Endothelial cell of umbilical vein (primary cell): ENCODE data around the gene GPRC5D. TPM values are rescaled to one million over a fixed set of nuclear protein-coding genes. Genes with fewer than 3 reads are reported as not detected.

Experiments used
- BruUV-seq: library from RNA; stranded (reverse); fragments of 400-500 nt; replicated peaks from 2 replicates; lab custom pipeline; 2021; lab: Mats Ljungman, UMichigan
- CTCF ChIA-PET: fragments of 300-600, 350-600 bp; sonication (Branson Sonifier 250); formaldehyde crosslinking; loops from one replicate; lab custom pipeline; 2021; ENCODE audit warnings: antibody characterized with exemption, inconsistent platforms; lab: Charles Lee
- POLR2A ChIA-PET: fragments of 300-600, 350-600 bp; sonication (Branson Sonifier 250); formaldehyde crosslinking; loops from one replicate; lab custom pipeline; 2021; ENCODE audit warnings: antibody characterized with exemption, inconsistent platforms; lab: Charles Lee
- DNase-seq: peaks from one replicate; pipeline ENCODE4 v3.0.0-alpha.2; 2011; ENCODE audit warnings: low read depth, low spot score
- FAIRE-seq: peaks from 2 replicates; lab custom pipeline; 2011; peaks lifted over from hg19 to GRCh38; lab: Jason Lieb, UNC
- H2AFZ ChIP-seq: 2 replicates; pipeline ENCODE4 v1.6.0; 2012; ENCODE audit warnings: low read depth, low read length, control low read depth, inconsistent platforms
- H3K27ac ChIP-seq: 2 replicates; pipeline ENCODE4 v1.5.1; 2011; ENCODE audit warnings: low read depth, mild to moderate bottlenecking, control low read depth, low read length, moderate library complexity; ENCODE audit not compliant: insufficient read depth
- H3K27me3 ChIP-seq, 2 experiments: 2 replicates each; pipeline versions ENCODE4 v1.6.0 to v1.6.1; 2011; ENCODE audit warnings: low read length in 2 of 2, mixed read lengths in 1 of 2; ENCODE audit not compliant: control insufficient read depth in 2 of 2, insufficient read depth in 2 of 2
- H3K36me3 ChIP-seq, 2 experiments: 2 replicates in 1 of 2; 3 replicates in 1 of 2; pipeline ENCODE4 v1.5.1; 2011; ENCODE audit warnings: low read length in 2 of 2, mild to moderate bottlenecking in 1 of 2, moderate library complexity in 1 of 2; ENCODE audit not compliant: control insufficient read depth in 2 of 2, insufficient read depth in 2 of 2; ENCODE audit errors: extremely low read depth in 1 of 2
- H3K4me1 ChIP-seq: 3 replicates; pipeline ENCODE4 v1.5.1; 2011; ENCODE audit warnings: mild to moderate bottlenecking, low read length; ENCODE audit not compliant: control insufficient read depth, insufficient read depth; ENCODE audit errors: extremely low read depth
- H3K4me2 ChIP-seq: 2 replicates; pipeline ENCODE4 v1.6.1; 2011; ENCODE audit warnings: low read length, control low read depth, mixed read lengths; ENCODE audit not compliant: insufficient read depth
- H3K4me3 ChIP-seq, 3 experiments: fragments of 200-600 bp in 1 of 3; sonication (generic), shearing (Covaris generic) in 1 of 3; replicated peaks in 1 of 3; 2 replicates each; pipeline ENCODE4 v1.5.1; 2011 to 2016; ENCODE audit warnings: control low read depth in 3 of 3, low read length in 3 of 3, mild to moderate bottlenecking in 2 of 3, inconsistent platforms in 1 of 3, low read depth in 1 of 3, moderate library complexity in 1 of 3; ENCODE audit not compliant: insufficient read depth in 1 of 3
- H3K79me2 ChIP-seq: 2 replicates; pipeline ENCODE4 v1.6.0; 2012; ENCODE audit warnings: low read length, inconsistent platforms; ENCODE audit not compliant: control insufficient read depth, insufficient read depth
- H3K9ac ChIP-seq: replicated peaks from 2 replicates; pipeline ENCODE3; 2011; ENCODE audit warnings: low read length, control low read depth; ENCODE audit not compliant: insufficient read depth; ENCODE audit errors: extremely low read depth
- H3K9me1 ChIP-seq: replicated peaks from 3 replicates; pipeline ENCODE4 v1.6.0; 2011; ENCODE audit warnings: mild to moderate bottlenecking, low read length; ENCODE audit not compliant: control insufficient read depth, insufficient read depth; ENCODE audit errors: extremely low read depth
- H3K9me3 ChIP-seq: replicated peaks from 2 replicates; pipeline ENCODE4 v1.5.1; 2012; ENCODE audit warnings: low read length, inconsistent platforms; ENCODE audit not compliant: control insufficient read depth, insufficient read depth
- H4K20me1 ChIP-seq: replicated peaks from 2 replicates; pipeline ENCODE3; 2011; ENCODE audit warnings: mild to moderate bottlenecking, low read length; ENCODE audit not compliant: control insufficient read depth, insufficient read depth; ENCODE audit errors: extremely low read depth
- EZH2 ChIP-seq: IDR thresholded peaks from 2 replicates; pipeline ENCODE4 v1.6.1; 2012; ENCODE audit warnings: borderline replicate concordance, low read depth, mild to moderate bottlenecking, moderate library complexity, low read length, inconsistent platforms; ENCODE audit not compliant: severe bottlenecking
- FOS ChIP-seq: IDR thresholded peaks from 2 replicates; pipeline ENCODE4 v1.6.1; 2011; ENCODE audit warnings: mild to moderate bottlenecking, low read length, moderate library complexity, borderline replicate concordance; ENCODE audit not compliant: insufficient read depth
- GATA2 ChIP-seq: IDR thresholded peaks from 2 replicates; pipeline ENCODE4 v1.7.0; 2011; ENCODE audit warnings: low read depth, mild to moderate bottlenecking, moderate library complexity, mixed read lengths, low read length; ENCODE audit not compliant: insufficient read length, insufficient read depth
- JUN ChIP-seq: IDR thresholded peaks from 2 replicates; pipeline ENCODE4 v1.6.1; 2011; ENCODE audit warnings: borderline replicate concordance, low read depth; ENCODE audit not compliant: insufficient read length, insufficient read depth
- MYC ChIP-seq: IDR thresholded peaks from one replicate; pipeline ENCODE4 v1.6.1; 2011; ENCODE audit warnings: mild to moderate bottlenecking, low read depth, low read length
- POLR2A ChIP-seq: IDR thresholded peaks from 2 replicates; pipeline ENCODE4 v1.6.1; 2012; ENCODE audit warnings: low read depth, mild to moderate bottlenecking, control low read depth, low read length
- POLR2AphosphoS5 ChIP-seq: IDR thresholded peaks from 2 replicates; pipeline ENCODE4 v1.6.1; 2012; ENCODE audit warnings: low read depth, mild to moderate bottlenecking, control low read depth, low read length, moderate library complexity; ENCODE audit not compliant: insufficient read depth
- dilution Hi-C: fragments of 300-500 bp; cut with MboI; formaldehyde crosslinking; loops from one replicate; pipeline ENCODE4 v1.15.0; 2019; ENCODE audit warnings: low sequenced_read_pairs; ENCODE audit not compliant: extremely low pct_ligation_motif_present
- intact Hi-C: fragments of 100-400 bp; cut with micrococcal nuclease; formaldehyde crosslinking; loops from one replicate; pipeline ENCODE4 v1.10.0; 2022
- polyA plus RNA-seq, 4 experiments: library from polyadenylated mRNA; depleted of rRNA in 3 of 4; stranded (reverse) in 3 of 4; unstranded in 1 of 4; fragments of >200 nt; gene quantifications; 2 replicates each; pipeline versions ENCODE4 v1.2.1 to v1.2.3, GENCODE V29; 2011 to 2012; ENCODE audit warnings: missing spikeins in 1 of 4
- total RNA-seq: library from RNA; stranded (reverse); gene quantifications from 2 replicates; pipeline ENCODE4 v1.2.3, GENCODE V29; 2021
- TF ChIP-seq, protein P1 (sequence below), 2 donors: IDR thresholded peaks; 1 replicate in 1 of 2; 2 replicates in 1 of 2; pipeline ENCODE4 v1.5.1; 2011; ENCODE audit warnings: low read length in 2 of 2, mild to moderate bottlenecking in 2 of 2, moderate library complexity in 2 of 2, control low read depth in 1 of 2, inconsistent platforms in 1 of 2, low read depth in 1 of 2; ENCODE audit not compliant: insufficient read depth in 1 of 2; ENCODE audit errors: extremely low read depth in 1 of 2

Gene GPRC5D
- total and polyA plus RNA-seq, 2 donors (not counting 3 experiments of a cell fraction or from before 2014, with no cell fraction given), result not detected

DNA sequence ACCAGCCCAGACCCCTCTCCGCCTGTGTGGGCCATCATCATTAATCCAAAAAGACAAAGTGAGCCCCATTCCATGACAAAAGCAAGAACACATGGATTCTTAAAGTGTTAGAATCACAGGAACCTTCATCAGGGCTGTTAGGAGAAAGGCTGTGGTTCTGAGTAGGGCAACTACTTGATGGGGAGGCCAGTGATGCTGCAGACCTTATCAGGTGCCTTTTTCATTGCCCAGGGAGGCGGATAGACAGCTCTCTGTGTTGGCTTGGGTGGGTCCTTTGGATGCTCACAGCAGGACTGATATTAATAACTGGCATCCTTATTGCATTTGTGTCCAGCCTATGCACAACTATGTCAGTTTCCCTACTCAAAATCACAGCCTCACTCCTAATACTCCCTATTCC lies 45.8 kb upstream of the GPRC5D start:
- no peak overlapping the region for H2AFZ ChIP-seq
- ChIA-PET CTCF (interaction anchor here (1.2 to 5.3 kb wide), 7 partner anchors 11 to 214 kb away, joined by 3 to 23 read pairs (median 4); no protein-coding TSS in a partner anchor), POLR2A (no interaction called here)
- H4K20me1 ChIP-seq, result no peaks in the 10 kb centered on the region
- no peaks in the 10 kb centered on the region for H3K27me3 ChIP-seq
- dilution Hi-C loops (no loop called here), intact Hi-C loops (no loop called here)
- no peaks in the 10 kb centered on the region for H3K9me1 ChIP-seq
- H3K4me1 ChIP-seq, result peaks cover 22% of the 10 kb centered on the region
- DNase-seq, result no peak
- no peaks in the 10 kb centered on the region for H3K9me3 ChIP-seq
- no peak overlapping the region for H3K4me2 ChIP-seq
- H3K9ac ChIP-seq, result no peak overlapping the region
- H3K79me2 ChIP-seq, result peaks cover 8% of the 10 kb centered on the region
- no peak overlapping the region for H3K4me3 ChIP-seq
- no peak for FAIRE-seq
- no peaks in the 10 kb centered on the region for H3K36me3 ChIP-seq
- TF ChIP-seq EZH2, result no peak
- no peak for TF ChIP-seq FOS
- TF ChIP-seq MYC, result no peak
- no peak for TF ChIP-seq JUN
- TF ChIP-seq POLR2AphosphoS5, result no peak
- TF ChIP-seq GATA2, result no peak
- TF ChIP-seq, protein P1, sequence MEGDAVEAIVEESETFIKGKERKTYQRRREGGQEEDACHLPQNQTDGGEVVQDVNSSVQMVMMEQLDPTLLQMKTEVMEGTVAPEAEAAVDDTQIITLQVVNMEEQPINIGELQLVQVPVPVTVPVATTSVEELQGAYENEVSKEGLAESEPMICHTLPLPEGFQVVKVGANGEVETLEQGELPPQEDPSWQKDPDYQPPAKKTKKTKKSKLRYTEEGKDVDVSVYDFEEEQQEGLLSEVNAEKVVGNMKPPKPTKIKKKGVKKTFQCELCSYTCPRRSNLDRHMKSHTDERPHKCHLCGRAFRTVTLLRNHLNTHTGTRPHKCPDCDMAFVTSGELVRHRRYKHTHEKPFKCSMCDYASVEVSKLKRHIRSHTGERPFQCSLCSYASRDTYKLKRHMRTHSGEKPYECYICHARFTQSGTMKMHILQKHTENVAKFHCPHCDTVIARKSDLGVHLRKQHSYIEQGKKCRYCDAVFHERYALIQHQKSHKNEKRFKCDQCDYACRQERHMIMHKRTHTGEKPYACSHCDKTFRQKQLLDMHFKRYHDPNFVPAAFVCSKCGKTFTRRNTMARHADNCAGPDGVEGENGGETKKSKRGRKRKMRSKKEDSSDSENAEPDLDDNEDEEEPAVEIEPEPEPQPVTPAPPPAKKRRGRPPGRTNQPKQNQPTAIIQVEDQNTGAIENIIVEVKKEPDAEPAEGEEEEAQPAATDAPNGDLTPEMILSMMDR (IDR thresholded peaks at IDR 0.05; ENCODE audit: extremely low read depth in 1 of 2, insufficient read depth in 1 of 2, low read depth in 1 of 2, low read length in 2 of 2), result no peak
- no peak for TF ChIP-seq POLR2A
- no peak overlapping the region for H3K27ac ChIP-seq
- no TSS peak for BruUV-seq
